IMR-90 (cell line): ENCODE data around the gene GLP2R. TPM values are rescaled to one million over a fixed set of nuclear protein-coding genes. Genes with fewer than 3 reads are reported as not detected.

ENCODE experiments used
- ATAC-seq: fragments of 200-7000 bp; cut with Tn5 transposase; 2 replicates; pipeline ENCODE4 v1.9.1; 2020; ENCODE audit warnings: low read depth, mild to moderate bottlenecking, moderate library complexity
- BruUV-seq: library from RNA; stranded (reverse); fragments of 400-500 nt; replicated peaks from 2 replicates; lab custom pipeline; 2021; lab: Mats Ljungman, UMichigan
- CTCF ChIA-PET: fragments of 300-600 bp; formaldehyde crosslinking; extraction: SDS; loops from one replicate; lab custom pipeline; 2021; ENCODE audit warnings: antibody characterized with exemption; lab: Yijun Ruan, JAX
- POLR2A ChIA-PET: fragments of 300-600 bp; sonication (Branson Sonifier 250); formaldehyde crosslinking; loops from one replicate; lab custom pipeline; 2022; ENCODE audit warnings: antibody characterized with exemption; ENCODE audit not compliant: unreplicated experiment; lab: Charles Lee
- DNase-seq: peaks from one replicate; pipeline ENCODE4 v3.0.0; 2013
- H2AFZ ChIP-seq: replicated peaks from 2 replicates; pipeline ENCODE3; 2013; ENCODE audit warnings: low read length, mild to moderate bottlenecking; ENCODE audit not compliant: poor library complexity
- H2AK5ac ChIP-seq: 2 replicates; pipeline ENCODE4 v1.6.1; 2013; ENCODE audit warnings: low read depth, low read length, inconsistent platforms
- H2AK9ac ChIP-seq: replicated peaks from 2 replicates; pipeline ENCODE3; 2013; ENCODE audit warnings: mild to moderate bottlenecking, low read depth, low read length, moderate library complexity; ENCODE audit not compliant: poor library complexity
- H2BK120ac ChIP-seq: 2 replicates; pipeline ENCODE4 v1.6.1; 2013; ENCODE audit warnings: low read depth, low read length, inconsistent platforms
- H2BK15ac ChIP-seq: 3 replicates; pipeline ENCODE4 v1.6.1; 2013; ENCODE audit warnings: low read depth, low read length, inconsistent platforms
- H2BK20ac ChIP-seq: 2 replicates; pipeline ENCODE4 v1.6.1; 2013; ENCODE audit warnings: low read depth, mild to moderate bottlenecking, inconsistent platforms, low read length, moderate library complexity
- H2BK5ac ChIP-seq: 2 replicates; pipeline ENCODE4 v1.6.1; 2013; ENCODE audit warnings: mild to moderate bottlenecking, low read depth, low read length, inconsistent platforms; ENCODE audit not compliant: poor library complexity, severe bottlenecking
- H3K14ac ChIP-seq: replicated peaks from 2 replicates; pipeline ENCODE4 v1.6.1; 2013; ENCODE audit warnings: low read depth, low read length, inconsistent platforms
- H3K18ac ChIP-seq: 2 replicates; pipeline ENCODE4 v1.6.1; 2013; ENCODE audit warnings: low read depth, low read length, control low read depth
- H3K23ac ChIP-seq: 2 replicates; pipeline ENCODE4 v1.6.1; 2013; ENCODE audit warnings: low read depth, low read length, inconsistent platforms
- H3K27ac ChIP-seq: 2 replicates; pipeline ENCODE4 v1.5.1; 2013; ENCODE audit warnings: mild to moderate bottlenecking, control low read depth, low read length; ENCODE audit not compliant: insufficient read depth
- H3K27me3 ChIP-seq: 2 replicates; pipeline ENCODE4 v1.6.1; 2013; ENCODE audit warnings: low read length; ENCODE audit not compliant: control insufficient read depth, insufficient read depth
- H3K36me3 ChIP-seq: 2 replicates; pipeline ENCODE4 v1.6.1; 2013; ENCODE audit warnings: low read length, mixed read lengths; ENCODE audit not compliant: control insufficient read depth, insufficient read depth
- H3K4ac ChIP-seq: 2 replicates; pipeline ENCODE4 v1.6.1; 2013; ENCODE audit warnings: low read depth, low read length, inconsistent platforms
- H3K4me1 ChIP-seq: 2 replicates; pipeline ENCODE4 v1.6.1; 2013; ENCODE audit warnings: low read length, mixed read lengths; ENCODE audit not compliant: control insufficient read depth, insufficient read depth
- H3K4me2 ChIP-seq: 2 replicates; pipeline ENCODE4 v1.6.1; 2013; ENCODE audit warnings: low read depth, mild to moderate bottlenecking, control low read depth, low read length, moderate library complexity
- H3K4me3 ChIP-seq: 2 replicates; pipeline ENCODE4 v1.5.1; 2013; ENCODE audit warnings: low read depth, mild to moderate bottlenecking, control low read depth, low read length, moderate library complexity; ENCODE audit not compliant: insufficient read depth
- H3K56ac ChIP-seq: 2 replicates; pipeline ENCODE4 v1.6.1; 2013; ENCODE audit warnings: low read length, inconsistent platforms; ENCODE audit not compliant: insufficient read depth; ENCODE audit errors: extremely low read depth
- H3K79me1 ChIP-seq, 2 experiments: 2 replicates each; pipeline ENCODE4 v1.6.1; 2013; ENCODE audit warnings: low read length in 2 of 2, inconsistent platforms in 1 of 2, low read depth in 1 of 2
- H3K9ac ChIP-seq: 2 replicates; pipeline ENCODE4 v1.6.1; 2013; ENCODE audit warnings: low read depth, low read length, control low read depth
- H3K9me1 ChIP-seq: 2 replicates; pipeline ENCODE4 v1.6.1; 2013; ENCODE audit warnings: low read length, inconsistent platforms; ENCODE audit not compliant: insufficient read depth
- H3K9me3 ChIP-seq: 2 replicates; pipeline ENCODE4 v1.6.1; 2013; ENCODE audit warnings: low read length; ENCODE audit not compliant: control insufficient read depth, insufficient read depth
- H4K20me1 ChIP-seq: 2 replicates; pipeline ENCODE4 v1.6.1; 2013; ENCODE audit warnings: low read length, inconsistent platforms; ENCODE audit not compliant: insufficient read depth
- H4K5ac ChIP-seq: 2 replicates; pipeline ENCODE4 v1.6.1; 2013; ENCODE audit warnings: mild to moderate bottlenecking, low read depth, low read length, control low read depth
- H4K8ac ChIP-seq, 2 experiments: 2 replicates each; pipeline ENCODE4 v1.6.1; 2013; ENCODE audit warnings: low read depth in 2 of 2, low read length in 2 of 2, control low read depth in 1 of 2, inconsistent platforms in 1 of 2
- H4K91ac ChIP-seq: 2 replicates; pipeline ENCODE4 v1.6.1; 2013; ENCODE audit warnings: low read depth, low read length, inconsistent platforms; ENCODE audit not compliant: insufficient read depth
- POLR2A ChIP-seq: IDR thresholded peaks from 2 replicates; pipeline ENCODE4 v1.6.1; 2012; ENCODE audit warnings: mild to moderate bottlenecking, low read depth, low read length
- dilution Hi-C: fragments of 300-500 bp; cut with HindIII; formaldehyde crosslinking; loops from one replicate; pipeline ENCODE4 v1.14.3; 2018; ENCODE audit warnings: low sequenced_read_pairs; ENCODE audit not compliant: unreplicated experiment
- in situ Hi-C: fragments of 300-500 bp; cut with MboI; formaldehyde crosslinking; loops from 3 replicates; pipeline ENCODE4 v1.14.3; 2019; ENCODE audit warnings: low sequenced_read_pairs, inconsistent platforms, mixed read lengths
- intact Hi-C: fragments of 100-400 bp; cut with micrococcal nuclease; formaldehyde crosslinking; loops from 2 replicates; pipeline ENCODE4 v1.10.0; 2022
- polyA plus RNA-seq, 3 experiments: library from polyadenylated mRNA; depleted of rRNA; stranded (reverse); fragments of >200 nt; gene quantifications; 2 replicates each; pipeline ENCODE4 v1.2.3, GENCODE V29; 2012; ENCODE audit warnings: low replicate concordance in 1 of 3
- total RNA-seq: library from RNA; depleted of rRNA; stranded (reverse); fragments of >200 nt; gene quantifications from 2 replicates; pipeline ENCODE4 v1.2.3, GENCODE V29; 2012

GLP2R gene
- total and polyA plus RNA-seq, 2 of the 4 experiments (the other 2 are of a cell fraction) = 0.07 TPM; not detected in 1

DNA sequence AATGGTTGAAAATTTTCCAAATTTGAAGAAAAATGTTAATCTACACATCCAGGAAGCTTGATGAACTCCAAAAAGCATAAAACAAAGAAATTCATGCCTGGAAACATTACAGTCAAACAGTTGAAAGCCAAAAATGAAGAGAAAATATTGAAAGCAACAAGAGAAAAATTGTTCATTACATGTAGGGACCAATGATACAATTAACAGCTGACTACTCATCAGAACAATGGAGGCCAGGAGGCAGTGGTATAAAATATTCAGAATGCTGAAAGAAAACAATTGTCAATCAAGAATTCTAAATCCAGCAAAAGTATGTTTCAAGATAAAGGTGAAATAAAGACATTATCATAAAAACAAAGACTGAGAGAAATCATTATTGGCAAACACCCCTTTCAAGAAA, 57.7 kb downstream of the GLP2R start:
- Histone ChIP-seq H4K91ac (no peak overlapping the region), H3K56ac (no peak overlapping the region), H3K4me2 (no peak overlapping the region), H2BK120ac (no peak overlapping the region), H2AK5ac (no peak overlapping the region), H4K8ac (no peak overlapping the region), H3K9me1 (no peaks in the 10 kb centered on the region), H3K14ac (no peak overlapping the region), H2AK9ac (no peak overlapping the region), H2AFZ (no peak overlapping the region), H3K27ac (no peak overlapping the region), H3K4me1 (no peaks in the 10 kb centered on the region; the same call in 1 of the 2 replicates), H3K27me3 (no peaks in the 10 kb centered on the region), H3K79me1 (no peaks in the 10 kb centered on the region), H3K23ac (no peak overlapping the region), H4K20me1 (no peaks in the 10 kb centered on the region), H3K18ac (no peak overlapping the region), H3K4ac (no peak overlapping the region), H3K9me3 (peaks cover 9% of the 10 kb centered on the region), H3K9ac (no peak overlapping the region), H2BK20ac (no peak overlapping the region), H2BK5ac (no peak overlapping the region), H3K36me3 (no peaks in the 10 kb centered on the region), H4K5ac (no peak overlapping the region), H3K4me3 (no peak overlapping the region), H2BK15ac (no peak overlapping the region)
- in situ Hi-C loops (no loop called here), dilution Hi-C loops (no loop called here), intact Hi-C loops (no loop called here)
- CTCF ChIA-PET = no interaction called here
- no peak for ATAC-seq
- no TSS peak for BruUV-seq
- DNase-seq = no peak
- TF ChIP-seq POLR2A = no peak
- POLR2A ChIA-PET = no interaction called here
